Ishikawa (cell line): Measurements from ENCODE around the gene NDUFV1.

Source experiments
- CEBPB ChIP-seq: IDR thresholded peaks from 2 replicates; pipeline ENCODE4 v1.6.1; 2012
- CREB1 ChIP-seq: IDR thresholded peaks from 2 replicates; pipeline ENCODE4 v1.6.1; 2012; ENCODE audit warnings: low read depth
- EGR1 ChIP-seq: IDR thresholded peaks from 2 replicates; pipeline ENCODE4 v1.6.1; 2012
- EP300 ChIP-seq: IDR thresholded peaks from 2 replicates; pipeline ENCODE4 v1.6.1; 2012; ENCODE audit warnings: borderline replicate concordance
- FOXM1 ChIP-seq: IDR thresholded peaks from 2 replicates; pipeline ENCODE4 v1.6.1; 2012; ENCODE audit warnings: low read depth, borderline replicate concordance
- MAX ChIP-seq: IDR thresholded peaks from 2 replicates; pipeline ENCODE4 v1.6.1; 2012
- NFIC ChIP-seq: IDR thresholded peaks from 2 replicates; pipeline ENCODE4 v1.6.1; 2012
- RAD21 ChIP-seq: IDR thresholded peaks from 2 replicates; pipeline ENCODE4 v1.6.1; 2012; ENCODE audit warnings: low read depth
- REST ChIP-seq: IDR thresholded peaks from 2 replicates; pipeline ENCODE4 v1.6.1; 2012; ENCODE audit warnings: low read depth, mild to moderate bottlenecking
- TAF1 ChIP-seq: IDR thresholded peaks from 2 replicates; pipeline ENCODE4 v1.6.1; 2012; ENCODE audit warnings: low read depth, mild to moderate bottlenecking
- TCF12 ChIP-seq: IDR thresholded peaks from 2 replicates; pipeline ENCODE4 v1.6.1; 2012; ENCODE audit warnings: low read depth
- TEAD4 ChIP-seq: IDR thresholded peaks from 2 replicates; pipeline ENCODE4 v1.6.1; 2012
- YY1 ChIP-seq: IDR thresholded peaks from 2 replicates; pipeline ENCODE4 v1.6.1; 2012; ENCODE audit warnings: low read depth
- ZBTB7A ChIP-seq: IDR thresholded peaks from 2 replicates; pipeline ENCODE4 v1.6.1; 2012; ENCODE audit warnings: low read depth
- TF ChIP-seq, protein P1 (sequence below): IDR thresholded peaks from 2 replicates; pipeline ENCODE4 v1.6.1; 2012

NDUFV1 gene

GRCh38 chr11:67572305-67572704 lies 34.4 kb upstream of the NDUFV1 start:
- TF ChIP-seq, protein P1, sequence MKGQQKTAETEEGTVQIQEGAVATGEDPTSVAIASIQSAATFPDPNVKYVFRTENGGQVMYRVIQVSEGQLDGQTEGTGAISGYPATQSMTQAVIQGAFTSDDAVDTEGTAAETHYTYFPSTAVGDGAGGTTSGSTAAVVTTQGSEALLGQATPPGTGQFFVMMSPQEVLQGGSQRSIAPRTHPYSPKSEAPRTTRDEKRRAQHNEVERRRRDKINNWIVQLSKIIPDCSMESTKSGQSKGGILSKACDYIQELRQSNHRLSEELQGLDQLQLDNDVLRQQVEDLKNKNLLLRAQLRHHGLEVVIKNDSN: no peak
- TF ChIP-seq ZBTB7A (no peak), TEAD4 (no peak), CEBPB (no peak), NFIC (no peak), YY1 (no peak), TCF12 (no peak), MAX (no peak), CREB1 (no peak), FOXM1 (no peak), EGR1 (no peak), RAD21 (no peak)

DNA sequence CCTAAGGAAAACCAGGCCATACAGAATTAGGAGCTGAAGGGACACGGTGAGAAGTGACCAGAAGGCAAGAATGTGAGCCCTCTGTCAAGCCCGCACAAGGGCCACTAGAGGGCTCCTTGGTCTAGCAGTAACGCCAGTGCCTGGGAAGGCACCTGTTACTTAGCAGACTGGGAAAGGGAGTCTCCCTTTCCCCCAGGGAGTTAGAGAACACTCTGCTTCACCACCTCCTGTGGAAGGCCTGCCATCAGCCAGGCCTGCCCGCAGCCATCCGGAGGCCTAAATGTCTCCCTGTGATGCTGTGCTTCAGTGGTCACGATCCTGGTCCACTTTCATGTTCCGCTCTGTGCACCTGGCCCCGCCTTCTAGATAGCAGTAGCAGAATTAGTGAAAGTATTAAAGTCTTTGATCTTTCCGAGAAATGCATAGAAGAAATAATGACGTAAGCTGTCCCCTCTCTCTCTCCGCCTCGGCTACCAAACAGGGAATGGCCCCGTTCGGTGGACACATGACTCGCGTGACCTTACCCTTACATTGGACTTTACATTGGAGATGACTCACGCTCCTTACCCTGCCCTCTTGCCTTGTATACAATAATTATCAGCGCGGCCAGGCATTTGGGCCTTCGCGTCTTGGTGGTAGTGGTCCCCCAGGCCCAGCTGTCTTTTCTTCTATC lies 33.9 kb upstream of the NDUFV1 start:
- peak; percentile 53 for TF ChIP-seq TEAD4
- 0 out of 2 replicates have a peak, but pooled peaks have one; percentile 15 for TF ChIP-seq TCF12
- TF ChIP-seq RAD21: peak; percentile 85
- no peak for TF ChIP-seq NFIC

- TF ChIP-seq TEAD4 (no peak), YY1 (no peak), RAD21 (no peak)
Observed at GRCh38 chr11:67574938-67575337, 31.8 kb upstream of the NDUFV1 start.

DNA sequence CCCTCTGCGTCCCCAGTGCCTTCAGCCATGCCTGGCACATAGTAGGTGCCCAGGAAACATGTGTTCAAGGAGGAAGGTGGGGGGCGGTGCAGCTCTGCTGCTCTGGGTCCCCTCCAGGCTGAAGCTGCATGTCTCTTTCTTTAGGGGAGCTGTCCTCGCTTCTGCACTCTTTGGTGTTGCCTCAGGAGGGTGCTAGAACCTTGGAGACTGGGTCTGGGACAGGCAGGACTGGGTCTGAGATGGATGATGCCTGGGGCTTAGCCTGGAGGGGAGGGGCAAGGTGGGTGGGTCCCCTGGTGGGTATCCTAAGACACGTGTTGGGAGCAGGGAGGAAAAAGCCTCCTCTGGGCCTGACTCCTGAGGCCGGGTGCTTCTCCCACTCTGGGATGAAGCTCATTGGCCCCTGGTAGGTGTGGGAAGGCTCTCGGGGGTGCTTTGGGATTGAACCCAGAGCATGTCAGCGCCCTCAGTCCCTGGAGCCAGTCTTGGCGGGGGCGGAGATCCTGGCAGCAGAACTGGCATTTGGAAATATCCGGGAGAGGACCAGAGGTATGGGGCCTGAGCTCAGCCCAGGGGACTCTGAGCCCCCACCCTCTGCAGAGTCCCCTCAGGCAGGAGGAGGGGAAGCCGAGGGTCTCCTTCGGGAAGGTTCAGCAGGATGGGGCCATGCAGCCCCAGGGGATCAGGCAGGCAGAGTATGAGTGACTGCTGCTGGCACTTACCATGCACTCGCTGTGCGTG lies 29.8 kb upstream of the NDUFV1 start:
- TF ChIP-seq ZBTB7A: no peak
- peak; percentile 27; the same call in 1 of the 2 replicates for TF ChIP-seq RAD21

- no peak for TF ChIP-seq MAX
- peak; percentile 41; the same call in 1 of the 2 replicates for TF ChIP-seq NFIC
Observed at GRCh38 chr11:67577951-67578350, 28.8 kb upstream of the NDUFV1 start.

DNA sequence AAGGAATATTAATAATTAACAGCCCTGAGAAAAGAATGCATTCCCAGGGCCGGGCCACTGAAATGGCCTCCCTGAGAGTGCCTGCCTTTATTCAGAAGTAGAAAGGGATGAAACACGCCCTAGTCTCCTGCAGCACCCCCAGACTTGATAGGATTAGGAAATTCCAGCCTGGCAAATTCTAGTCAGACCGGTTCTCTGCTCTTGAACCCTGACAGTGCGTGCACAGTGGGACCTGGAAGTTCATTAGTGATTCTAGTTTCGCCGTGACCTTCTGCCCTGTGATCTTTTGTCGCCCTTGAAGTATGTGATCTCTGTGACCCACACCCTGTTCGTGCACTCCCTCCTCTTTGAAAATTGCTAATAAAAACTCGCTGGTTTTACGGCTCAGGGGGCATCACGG lies 25.3 kb upstream of the NDUFV1 start:
- peak; percentile 25; the same call in 1 of the 2 replicates for TF ChIP-seq EP300
- TF ChIP-seq FOXM1: no peak
- no peak for TF ChIP-seq TAF1
- TF ChIP-seq CEBPB: 0 out of 2 replicates have a peak, but pooled peaks have one; percentile 62
- TF ChIP-seq TCF12: 0 out of 2 replicates have a peak, but pooled peaks have one; percentile 51
- TF ChIP-seq TEAD4: peak; percentile 66
- TF ChIP-seq CREB1: no peak

GRCh38 chr11:67582011-67582410 lies 24.7 kb upstream of the NDUFV1 start:
- no peak for TF ChIP-seq TAF1
- TF ChIP-seq NFIC: no peak

DNA sequence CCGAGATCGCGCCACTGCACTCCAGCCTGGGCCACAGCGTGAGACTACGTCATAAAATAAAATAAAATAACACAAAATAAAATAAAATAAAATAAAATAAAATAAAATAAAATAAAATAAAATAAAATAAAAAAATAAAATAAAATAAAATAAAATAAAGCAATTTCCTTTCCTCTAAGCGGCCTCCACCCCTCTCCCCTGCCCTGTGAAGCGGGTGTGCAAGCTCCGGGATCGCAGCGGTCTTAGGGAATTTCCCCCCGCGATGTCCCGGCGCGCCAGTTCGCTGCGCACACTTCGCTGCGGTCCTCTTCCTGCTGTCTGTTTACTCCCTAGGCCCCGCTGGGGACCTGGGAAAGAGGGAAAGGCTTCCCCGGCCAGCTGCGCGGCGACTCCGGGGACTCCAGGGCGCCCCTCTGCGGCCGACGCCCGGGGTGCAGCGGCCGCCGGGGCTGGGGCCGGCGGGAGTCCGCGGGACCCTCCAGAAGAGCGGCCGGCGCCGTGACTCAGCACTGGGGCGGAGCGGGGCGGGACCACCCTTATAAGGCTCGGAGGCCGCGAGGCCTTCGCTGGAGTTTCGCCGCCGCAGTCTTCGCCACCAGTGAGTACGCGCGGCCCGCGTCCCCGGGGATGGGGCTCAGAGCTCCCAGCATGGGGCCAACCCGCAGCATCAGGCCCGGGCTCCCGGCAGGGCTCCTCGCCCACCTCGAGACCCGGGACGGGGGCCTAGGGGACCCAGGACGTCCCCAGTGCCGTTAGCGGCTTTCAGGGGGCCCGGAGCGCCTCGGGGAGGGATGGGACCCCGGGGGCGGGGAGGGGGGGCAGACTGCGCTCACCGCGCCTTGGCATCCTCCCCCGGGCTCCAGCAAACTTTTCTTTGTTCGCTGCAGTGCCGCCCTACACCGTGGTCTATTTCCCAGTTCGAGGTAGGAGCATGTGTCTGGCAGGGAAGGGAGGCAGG lies 23.2 kb upstream of the NDUFV1 start, which contains the start of gene GSTP1:
GSTP1 (plus strand) TSS at position 566 of the 958 bp plus-strand sequence; CDS start at position 598, 32 bp downstream.
- peak; percentile 44 for TF ChIP-seq RAD21
- peak; percentile 59; the same call in 1 of the 2 replicates for TF ChIP-seq TAF1
- TF ChIP-seq, protein P1: no peak
- TF ChIP-seq MAX: peak; percentile 53; the same call in 1 of the 2 replicates
- TF ChIP-seq ZBTB7A: peak; percentile 90; the same call in 1 of the 2 replicates

DNA sequence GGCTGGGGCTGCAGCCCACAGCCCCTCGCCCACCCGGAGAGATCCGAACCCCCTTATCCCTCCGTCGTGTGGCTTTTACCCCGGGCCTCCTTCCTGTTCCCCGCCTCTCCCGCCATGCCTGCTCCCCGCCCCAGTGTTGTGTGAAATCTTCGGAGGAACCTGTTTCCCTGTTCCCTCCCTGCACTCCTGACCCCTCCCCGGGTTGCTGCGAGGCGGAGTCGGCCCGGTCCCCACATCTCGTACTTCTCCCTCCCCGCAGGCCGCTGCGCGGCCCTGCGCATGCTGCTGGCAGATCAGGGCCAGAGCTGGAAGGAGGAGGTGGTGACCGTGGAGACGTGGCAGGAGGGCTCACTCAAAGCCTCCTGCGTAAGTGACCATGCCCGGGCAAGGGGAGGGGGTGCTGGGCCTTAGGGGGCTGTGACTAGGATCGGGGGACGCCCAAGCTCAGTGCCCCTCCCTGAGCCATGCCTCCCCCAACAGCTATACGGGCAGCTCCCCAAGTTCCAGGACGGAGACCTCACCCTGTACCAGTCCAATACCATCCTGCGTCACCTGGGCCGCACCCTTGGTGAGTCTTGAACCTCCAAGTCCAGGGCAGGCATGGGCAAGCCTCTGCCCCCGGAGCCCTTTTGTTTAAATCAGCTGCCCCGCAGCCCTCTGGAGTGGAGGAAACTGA lies 22.4 kb upstream of the NDUFV1 start:
- TF ChIP-seq TEAD4 (no peak), REST (no peak), NFIC (no peak), CEBPB (no peak), TAF1 (no peak), RAD21 (no peak), TCF12 (no peak), EGR1 (no peak)
- TF ChIP-seq, protein P1: no peak
